ENCODE measurements around the gene CROT.

The CROT gene

DNA sequence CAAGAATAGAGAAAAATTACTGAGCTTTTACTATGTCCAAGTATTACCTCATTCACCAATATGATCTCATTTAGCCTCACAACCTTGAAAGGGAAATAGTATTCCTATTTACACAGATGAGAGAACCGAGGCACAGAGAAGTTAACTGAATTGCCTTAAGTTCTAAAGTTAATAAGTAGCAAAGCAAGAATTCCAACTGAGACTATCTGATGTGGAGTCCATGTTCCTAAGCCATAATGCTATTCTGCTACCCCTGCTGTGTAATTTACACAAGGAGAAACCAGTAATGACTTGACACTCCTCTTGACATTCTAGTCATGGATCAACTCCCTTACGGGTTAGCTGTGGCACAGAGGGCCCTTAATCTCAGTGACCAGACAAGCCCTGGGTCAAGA, 69.3 kb downstream of the CROT start:
- DNase-seq (ENCODE audit: low spot score): no peak

DNA sequence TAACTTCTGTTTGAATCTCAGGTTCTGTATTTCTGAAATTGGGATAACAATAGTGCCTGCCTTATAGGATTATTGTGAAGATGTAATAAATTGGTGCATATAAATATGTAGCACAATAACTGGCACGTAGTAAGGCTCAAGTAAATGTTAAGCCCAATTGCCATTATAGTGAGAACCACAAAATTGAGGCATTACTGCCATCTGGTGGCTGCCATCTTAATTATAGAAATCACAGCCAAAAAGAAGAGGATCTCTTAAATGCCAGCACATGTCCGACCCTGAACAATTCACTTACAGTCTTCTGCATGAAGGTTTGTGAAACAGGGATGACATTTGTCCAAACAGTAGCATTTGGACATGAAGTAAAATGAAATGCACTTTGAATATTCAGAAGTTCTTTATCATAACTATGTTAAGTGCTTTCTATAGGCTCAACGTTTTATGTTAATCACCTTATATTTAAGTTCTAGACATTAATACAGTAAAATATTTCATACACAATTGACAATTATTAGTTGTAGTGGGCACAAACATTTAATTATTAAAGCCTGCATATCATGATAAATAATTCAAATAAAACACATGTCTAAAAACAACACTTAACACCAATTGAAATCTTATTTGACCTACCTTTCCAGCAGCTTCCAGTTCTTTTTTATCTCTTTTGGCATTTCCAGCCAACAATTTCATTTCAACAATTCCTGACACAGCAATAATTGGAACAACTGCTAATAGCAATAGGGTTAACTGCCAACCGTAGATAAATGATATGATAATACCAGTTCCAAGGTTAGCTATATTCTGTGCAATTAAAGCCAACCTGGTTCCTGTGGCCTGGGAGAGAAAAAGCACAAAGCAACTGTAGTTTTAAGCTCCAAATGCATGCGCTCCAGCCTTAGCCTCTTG, 71.5 kb downstream of the CROT start:
- peak; percentile 40 for DNase-seq (ENCODE audit: low spot score)

DNA sequence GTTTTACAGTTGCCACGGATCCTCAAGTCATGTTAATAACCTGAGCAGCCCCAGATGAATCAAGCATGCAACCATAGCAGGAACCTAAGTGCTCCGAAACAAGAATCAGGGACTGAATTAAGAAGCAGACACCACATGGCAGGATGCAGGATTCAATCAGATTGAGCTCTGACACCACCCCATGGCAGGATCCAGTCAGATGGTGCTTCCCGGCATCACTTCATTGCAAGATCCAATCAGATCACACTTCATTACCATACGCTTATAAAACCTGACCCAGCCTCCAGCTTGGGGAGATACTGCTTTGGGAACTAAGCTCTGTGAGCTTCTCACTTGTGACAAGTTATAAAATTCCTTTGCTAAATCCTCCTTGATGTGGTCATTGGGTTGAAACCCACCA, 74.7 kb downstream of the CROT start:
- no peak for DNase-seq (ENCODE audit: low spot score)

DNA sequence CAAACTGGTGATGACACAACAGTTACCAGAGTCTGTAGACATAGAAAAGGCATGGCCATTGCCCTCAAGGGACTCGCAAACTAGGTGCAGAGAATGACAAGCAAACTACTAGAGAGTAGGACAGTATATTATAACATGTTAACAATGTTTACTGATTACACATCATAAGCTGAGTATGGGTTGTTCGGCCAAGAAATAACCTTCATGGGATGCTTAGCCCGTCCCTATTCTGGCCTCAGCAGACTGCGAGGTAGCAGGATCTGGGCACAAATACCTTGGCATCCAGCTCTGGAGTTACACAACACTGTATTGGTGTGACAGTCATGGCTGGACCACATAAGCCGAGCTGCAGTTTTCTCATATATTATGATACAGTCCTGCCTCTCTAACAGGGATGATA, 78.6 kb downstream of the CROT start:
- no peak for DNase-seq (ENCODE audit: low spot score)

DNA sequence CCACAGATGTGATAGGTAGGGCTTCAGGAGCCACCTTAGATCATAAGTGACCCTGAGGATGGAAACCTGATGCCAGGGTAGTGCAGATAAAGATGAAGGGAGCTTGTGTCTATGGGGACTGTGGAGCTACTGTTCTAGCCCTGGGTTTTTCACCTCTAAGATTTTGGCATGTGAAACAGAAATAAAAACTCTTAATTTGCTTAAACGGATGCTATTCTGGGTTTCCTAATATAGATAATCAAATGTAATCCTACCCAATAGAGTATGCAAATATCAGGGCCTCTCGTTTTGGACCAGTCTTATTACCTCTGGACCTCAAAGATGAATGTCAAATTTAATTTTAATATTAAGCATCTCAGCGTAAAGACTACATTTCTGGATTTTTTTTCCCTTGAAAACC, 80.7 kb downstream of the CROT start:
- no peak for DNase-seq (ENCODE audit: low spot score)

DNA sequence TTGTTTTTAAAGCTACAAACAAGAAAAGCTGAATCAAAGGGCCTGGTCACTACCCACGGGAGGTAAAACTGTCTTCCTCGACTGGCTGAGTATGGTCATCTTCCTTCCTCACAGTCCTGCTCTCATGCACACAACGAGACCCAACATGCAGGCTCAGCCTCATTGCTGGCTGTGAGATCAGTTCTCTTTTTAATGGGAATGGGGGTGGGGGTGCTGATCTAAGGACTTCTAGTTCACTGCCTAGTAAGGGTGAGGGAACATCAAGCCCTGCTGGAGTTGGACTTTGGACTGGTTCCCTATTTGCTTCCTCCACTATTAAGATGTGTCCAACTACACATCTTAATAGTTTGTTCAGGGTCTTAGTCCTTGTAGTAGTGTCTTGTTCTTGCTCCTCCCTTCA, 81.8 kb downstream of the CROT start:
- no peak for DNase-seq (ENCODE audit: low spot score)

DNA sequence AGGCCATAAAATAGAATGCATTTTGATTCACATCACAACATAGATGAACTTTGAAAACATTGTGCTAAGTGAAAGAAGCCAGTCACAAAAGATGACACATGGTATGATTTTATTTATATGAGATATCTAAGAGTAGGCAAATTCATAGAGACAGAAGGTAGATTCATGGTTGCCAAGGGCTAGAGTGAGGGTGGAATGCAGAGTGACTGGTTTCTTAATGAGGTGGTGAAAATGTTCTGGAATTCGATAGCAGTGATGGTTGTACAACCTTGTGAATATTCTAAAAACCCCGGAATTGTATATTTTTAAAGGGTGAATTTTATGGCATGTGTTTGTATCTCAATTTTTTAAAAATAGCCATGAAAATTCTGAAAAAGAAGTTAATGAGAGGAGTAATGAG, 87.1 kb downstream of the CROT start:
- no peak for DNase-seq (ENCODE audit: low spot score)

DNA sequence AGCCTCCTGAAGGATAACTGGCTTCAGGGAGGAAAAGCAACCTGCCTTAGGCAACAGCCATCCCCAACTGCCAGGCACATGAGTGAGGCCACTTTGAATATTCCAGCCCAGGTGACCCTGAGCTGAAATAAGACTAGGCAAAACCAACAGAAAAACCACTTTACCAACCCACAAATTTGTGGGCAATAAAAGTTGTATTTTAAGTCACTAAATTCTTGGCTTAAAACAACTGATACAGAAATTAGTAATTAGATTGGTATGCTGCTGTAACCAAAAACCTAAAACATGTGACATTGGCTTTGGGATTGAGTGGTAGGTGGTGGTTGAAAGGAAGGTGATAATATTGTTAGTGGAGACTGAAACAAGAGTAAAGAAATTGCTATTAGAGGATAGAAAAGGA, 90.1 kb downstream of the CROT start:
- DNase-seq (ENCODE audit: low spot score): no peak

DNA sequence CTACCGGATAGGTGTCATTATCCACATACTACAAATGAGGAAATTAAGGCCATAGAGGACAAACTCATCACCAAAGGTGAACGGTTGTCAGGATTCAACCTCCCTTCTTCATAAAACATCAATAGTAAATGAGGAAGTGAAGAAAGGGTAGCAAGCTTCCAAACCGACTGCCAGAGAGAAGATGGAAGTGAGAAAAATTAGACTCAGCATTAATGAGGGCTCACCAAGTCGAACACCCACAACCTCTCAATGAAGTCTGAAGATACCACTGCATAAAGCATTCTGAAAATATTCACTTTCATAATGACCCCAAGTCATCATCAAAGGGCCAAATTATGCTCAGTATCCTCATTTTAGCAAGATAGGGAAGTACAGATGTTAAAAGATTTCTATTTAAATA, 100.4 kb downstream of the CROT start:
- no peak for DNase-seq (ENCODE audit: low spot score)

DNA sequence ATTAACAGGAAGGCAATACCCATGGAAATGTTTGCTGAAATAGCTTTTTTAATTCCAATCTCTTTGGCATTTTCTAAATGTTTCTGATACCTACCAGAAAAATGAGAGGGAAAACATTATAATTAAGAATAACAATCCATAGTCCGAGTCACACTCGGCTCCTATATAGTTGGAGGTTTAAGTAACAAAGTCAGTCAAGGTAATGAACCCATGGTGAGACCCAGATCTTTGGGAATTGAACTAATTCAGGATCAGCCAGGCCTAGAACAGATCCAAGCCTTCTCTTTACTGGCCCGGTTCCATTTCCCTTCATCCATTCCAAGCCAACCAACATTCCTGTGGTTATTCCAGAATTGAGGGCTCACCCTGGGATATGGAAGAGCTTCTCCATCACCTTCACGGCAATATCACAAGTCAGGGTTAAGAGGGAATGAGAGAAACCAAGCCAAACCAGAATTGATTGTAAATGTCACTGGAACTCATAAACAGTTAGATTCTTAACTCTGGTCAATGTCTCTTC, 101.7 kb downstream of the CROT start:
- no peak for DNase-seq (ENCODE audit: low spot score)

DNA sequence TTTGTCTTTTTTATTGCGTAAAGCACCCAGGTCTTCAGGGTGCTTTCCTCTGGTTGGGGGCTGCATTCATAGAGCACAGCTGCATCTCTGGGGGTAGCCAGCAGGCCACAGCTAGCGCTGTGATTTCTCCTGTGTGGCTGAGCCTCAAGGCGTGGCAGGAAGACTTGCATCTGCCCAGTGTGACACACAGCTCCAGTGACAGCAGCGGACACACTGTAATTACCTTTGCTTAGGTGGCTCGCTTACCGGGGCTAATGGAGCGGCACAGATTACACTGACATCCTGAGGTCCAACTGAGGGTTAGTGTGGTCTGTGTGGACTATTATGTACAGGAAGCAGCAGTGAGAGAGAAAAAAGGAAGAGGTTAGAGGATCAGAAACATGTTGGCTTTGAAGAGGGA, 102.9 kb downstream of the CROT start:
- no peak for DNase-seq (ENCODE audit: low spot score)

Measured in AG08396 (cell line).